ENCODE measurements around the gene MEF2C.

MEF2C gene

DNA sequence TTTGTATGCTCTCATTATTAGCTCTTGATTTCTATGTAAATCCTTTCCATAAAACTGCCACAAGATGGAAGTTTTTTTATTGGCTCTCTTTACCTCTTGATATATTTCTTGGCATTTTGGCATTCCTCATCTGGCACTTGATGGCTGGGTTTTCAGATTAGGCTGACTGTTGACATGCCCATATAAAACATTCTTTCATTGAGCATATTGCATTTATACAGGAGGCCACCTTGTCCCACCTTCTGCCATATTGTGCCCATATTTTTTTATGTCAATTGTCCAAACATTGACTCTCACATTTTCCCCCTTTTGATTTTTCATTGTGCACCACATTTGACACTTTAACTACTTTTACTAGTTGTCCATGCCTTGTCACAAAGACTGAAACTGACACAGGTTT lies 182.9 kb downstream of the MEF2C start:
- TF ChIP-seq, protein P1, sequence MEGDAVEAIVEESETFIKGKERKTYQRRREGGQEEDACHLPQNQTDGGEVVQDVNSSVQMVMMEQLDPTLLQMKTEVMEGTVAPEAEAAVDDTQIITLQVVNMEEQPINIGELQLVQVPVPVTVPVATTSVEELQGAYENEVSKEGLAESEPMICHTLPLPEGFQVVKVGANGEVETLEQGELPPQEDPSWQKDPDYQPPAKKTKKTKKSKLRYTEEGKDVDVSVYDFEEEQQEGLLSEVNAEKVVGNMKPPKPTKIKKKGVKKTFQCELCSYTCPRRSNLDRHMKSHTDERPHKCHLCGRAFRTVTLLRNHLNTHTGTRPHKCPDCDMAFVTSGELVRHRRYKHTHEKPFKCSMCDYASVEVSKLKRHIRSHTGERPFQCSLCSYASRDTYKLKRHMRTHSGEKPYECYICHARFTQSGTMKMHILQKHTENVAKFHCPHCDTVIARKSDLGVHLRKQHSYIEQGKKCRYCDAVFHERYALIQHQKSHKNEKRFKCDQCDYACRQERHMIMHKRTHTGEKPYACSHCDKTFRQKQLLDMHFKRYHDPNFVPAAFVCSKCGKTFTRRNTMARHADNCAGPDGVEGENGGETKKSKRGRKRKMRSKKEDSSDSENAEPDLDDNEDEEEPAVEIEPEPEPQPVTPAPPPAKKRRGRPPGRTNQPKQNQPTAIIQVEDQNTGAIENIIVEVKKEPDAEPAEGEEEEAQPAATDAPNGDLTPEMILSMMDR (IDR thresholded peaks at IDR 0.05), result no peak
- H3K27me3 ChIP-seq, result peaks cover 0 to 37% of the 10 kb centered on the region in 2 donors

DNA sequence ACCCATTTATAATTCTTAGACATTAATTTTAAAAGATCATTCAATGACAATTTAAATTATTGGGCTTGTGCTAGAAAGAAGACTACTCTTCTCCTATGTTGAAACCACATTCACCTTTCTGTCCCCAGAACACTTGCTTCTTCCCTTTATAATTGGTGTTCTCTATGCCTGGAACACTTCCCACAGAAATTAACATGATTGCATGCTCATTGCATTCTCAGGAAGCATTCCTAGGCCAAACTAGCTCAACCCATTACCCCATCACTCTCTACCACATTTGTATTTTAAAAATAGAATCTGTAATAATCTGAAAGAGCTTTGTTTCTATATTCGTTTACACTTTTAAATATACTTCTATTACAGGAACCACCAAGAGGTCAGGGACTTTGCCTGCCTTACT lies 184.7 kb downstream of the MEF2C start:
- Histone ChIP-seq H3K9me3 (no peaks in the 10 kb centered on the region), H3K4me1 (peaks cover 0 to 4% (median 2%) of the 10 kb centered on the region in 4 donors), H3K4me3 (no peak overlapping the region), H3K36me3 (no peaks in the 10 kb centered on the region), H3K27me3 (peaks cover 0 to 56% of the 10 kb centered on the region in 2 donors), H3K27ac (no peak overlapping the region)
- no peak for DNase-seq
- intact Hi-C loops (cut with DNase I; ENCODE audit: low total_unique reads), result no loop called here
- TF ChIP-seq, protein P1 (IDR thresholded peaks at IDR 0.05), result no peak

More for the DNA sequence above, 182.9 kb downstream of the MEF2C start:
- Histone ChIP-seq H3K4me3 (no peak overlapping the region), H3K27ac (no peak overlapping the region), H3K9me3 (no peaks in the 10 kb centered on the region), H3K4me1 (peaks cover 0 to 4% (median 1%) of the 10 kb centered on the region in 4 donors), H3K36me3 (no peaks in the 10 kb centered on the region)
- intact Hi-C loops (cut with DNase I; ENCODE audit: low total_unique reads), result no loop called here
- no peak for DNase-seq

DNA sequence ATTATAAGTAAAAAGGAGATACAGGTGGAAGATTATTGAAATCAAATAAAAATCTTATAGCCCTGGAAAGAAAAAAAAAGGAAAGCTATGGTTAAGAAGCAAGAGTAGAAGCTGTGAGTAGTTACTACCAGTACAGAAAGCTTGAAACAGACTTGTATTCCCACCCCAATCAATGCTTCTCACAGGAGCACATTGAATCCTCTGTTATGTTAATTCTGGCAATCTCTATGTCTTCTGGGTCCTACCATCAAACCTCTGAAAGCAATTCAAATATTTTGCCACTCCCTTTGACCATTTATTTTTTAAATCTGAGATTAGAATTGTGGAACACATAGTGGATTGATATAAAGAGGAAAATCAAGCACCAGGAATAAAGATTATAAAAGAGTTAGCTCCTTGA lies 186.5 kb downstream of the MEF2C start:
- TF ChIP-seq, protein P1 (IDR thresholded peaks at IDR 0.05), result no peak
- Histone ChIP-seq H3K36me3 (no peaks in the 10 kb centered on the region), H3K27ac (no peak overlapping the region), H3K4me1 (peaks cover 0 to 16% (median 6%) of the 10 kb centered on the region in 4 donors), H3K9me3 (no peaks in the 10 kb centered on the region), H3K4me3 (no peak overlapping the region), H3K27me3 (peaks cover 0 to 74% of the 10 kb centered on the region in 2 donors)
- intact Hi-C loops (cut with DNase I; ENCODE audit: low total_unique reads), result no loop called here
- DNase-seq, result no peak

DNA sequence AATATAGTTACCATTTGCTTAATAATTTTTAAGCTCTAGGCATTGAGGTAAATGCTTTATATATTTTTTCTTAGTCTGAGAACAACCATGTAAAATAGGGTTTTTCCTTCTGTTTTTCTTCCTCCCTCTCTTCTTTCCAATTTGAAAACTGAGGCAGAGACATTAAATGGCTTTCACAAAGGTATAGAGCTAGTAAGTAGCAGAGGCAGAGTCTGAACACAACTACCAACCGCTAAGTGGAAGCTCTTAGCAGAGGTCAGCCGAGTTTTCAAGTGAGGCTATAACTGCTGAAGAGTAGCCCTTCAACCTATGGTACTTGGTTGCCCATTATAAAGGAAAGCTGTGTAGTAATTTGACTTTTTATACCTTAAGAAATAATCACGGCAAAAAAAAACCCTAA lies 187.1 kb downstream of the MEF2C start:
- TF ChIP-seq, protein P1 (IDR thresholded peaks at IDR 0.05), result no peak
- Histone ChIP-seq H3K36me3 (no peaks in the 10 kb centered on the region), H3K4me3 (no peak overlapping the region), H3K27me3 (peaks cover 0 to 79% of the 10 kb centered on the region in 2 donors), H3K27ac (no peak overlapping the region), H3K9me3 (no peaks in the 10 kb centered on the region), H3K4me1 (peaks cover 0 to 21% (median 10%) of the 10 kb centered on the region in 4 donors)
- intact Hi-C loops (cut with DNase I; ENCODE audit: low total_unique reads), result no loop called here
- no peak for DNase-seq

DNA sequence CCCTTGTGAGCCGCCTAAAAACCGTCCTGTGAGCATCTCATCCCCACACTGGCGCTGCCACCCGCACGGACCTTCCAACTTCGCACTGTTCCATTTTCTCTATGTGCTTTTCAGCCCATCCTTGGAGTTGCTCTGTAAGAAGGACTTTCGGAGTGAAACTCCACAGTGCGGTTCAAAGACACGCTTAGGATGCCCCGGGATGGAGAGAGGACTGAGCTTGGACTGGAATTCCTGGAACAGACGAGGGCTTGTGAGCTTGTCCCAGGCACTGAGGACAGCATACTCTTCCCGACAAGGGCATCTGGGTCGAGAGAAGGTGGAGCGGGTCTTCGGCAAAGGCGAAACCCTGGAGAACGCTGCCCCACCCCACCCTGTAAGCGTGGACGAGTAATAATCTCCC lies 187.8 kb downstream of the MEF2C start:
- H3K27ac ChIP-seq, result no peak overlapping the region
- H3K27me3 ChIP-seq, result peaks cover 0 to 86% of the 10 kb centered on the region in 2 donors
- no peak for DNase-seq
- no peaks in the 10 kb centered on the region for H3K36me3 ChIP-seq
- TF ChIP-seq, protein P1 (IDR thresholded peaks at IDR 0.05), result no peak
- no peak overlapping the region for H3K4me3 ChIP-seq
- intact Hi-C loops (cut with DNase I; ENCODE audit: low total_unique reads), result no loop called here
- peaks cover 0 to 28% (median 16%) of the 10 kb centered on the region in 4 donors for H3K4me1 ChIP-seq
- H3K9me3 ChIP-seq, result no peaks in the 10 kb centered on the region
